GM18868 (cell line): Measurements from ENCODE around the gene FBLN2.
"Not testable (repeated sequence)": the region's sequence is repeated elsewhere in the genome, so short reads cannot be mapped to it uniquely, and the experiment has no call there.

Experiments
- ATAC-seq: cut with Tn5 transposase; IDR thresholded peaks from one replicate; pipeline ENCODE4 v1.9.1; 2021; ENCODE audit warnings: mild to moderate bottlenecking, moderate library complexity; ENCODE audit not compliant: unreplicated experiment

The FBLN2 gene

DNA sequence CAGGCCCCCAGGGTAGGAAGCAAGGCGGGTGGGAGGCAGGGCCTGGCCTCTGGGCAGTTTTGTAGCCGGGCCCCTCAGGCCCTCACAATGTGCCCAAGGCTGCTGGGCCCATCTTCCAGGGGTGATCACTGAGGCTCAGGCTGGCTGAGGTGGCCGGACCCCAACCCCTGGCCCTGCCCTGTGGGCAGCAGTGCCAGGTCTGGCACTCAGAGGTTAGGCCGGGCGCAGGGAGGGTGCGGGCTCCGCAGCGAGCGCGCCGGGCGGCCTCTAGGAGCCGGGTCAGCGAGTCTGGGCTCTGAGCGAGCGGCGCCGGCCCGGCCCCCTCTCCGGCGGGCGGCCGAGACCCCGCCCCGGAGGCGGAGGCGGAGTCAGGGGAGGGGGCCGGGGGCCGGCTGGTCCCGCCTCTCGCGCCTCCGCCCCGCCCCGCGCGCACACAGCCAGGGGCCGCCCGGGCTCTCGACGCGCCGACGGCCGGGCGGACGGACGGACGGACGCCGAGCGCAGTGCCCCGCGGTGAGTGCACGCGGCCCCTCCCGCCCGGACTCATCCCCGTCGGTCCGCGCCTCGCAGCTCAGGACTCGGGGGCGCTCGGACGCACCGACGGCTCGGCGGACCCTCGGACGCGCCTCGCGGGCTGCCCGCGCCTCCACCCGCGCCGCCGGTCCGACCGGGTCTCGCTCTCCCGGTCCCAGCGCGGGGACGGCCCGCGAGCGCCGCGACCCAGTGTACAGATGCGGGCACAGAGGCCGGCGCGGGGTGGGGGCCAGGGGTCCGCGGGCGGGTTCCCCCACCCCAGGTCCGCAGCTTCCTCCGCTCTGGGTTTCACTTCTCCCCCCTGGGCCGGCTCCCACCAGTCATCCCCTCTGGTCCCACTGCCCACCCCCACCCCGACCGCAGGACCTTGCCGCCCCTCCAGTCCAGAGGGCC, at the start of gene FBLN2:
FBLN2 (plus strand) TSS at position 430 of the 927 bp plus-strand sequence. CDS start 21,231 bp downstream, outside the sequence.
- no peak for ATAC-seq

DNA sequence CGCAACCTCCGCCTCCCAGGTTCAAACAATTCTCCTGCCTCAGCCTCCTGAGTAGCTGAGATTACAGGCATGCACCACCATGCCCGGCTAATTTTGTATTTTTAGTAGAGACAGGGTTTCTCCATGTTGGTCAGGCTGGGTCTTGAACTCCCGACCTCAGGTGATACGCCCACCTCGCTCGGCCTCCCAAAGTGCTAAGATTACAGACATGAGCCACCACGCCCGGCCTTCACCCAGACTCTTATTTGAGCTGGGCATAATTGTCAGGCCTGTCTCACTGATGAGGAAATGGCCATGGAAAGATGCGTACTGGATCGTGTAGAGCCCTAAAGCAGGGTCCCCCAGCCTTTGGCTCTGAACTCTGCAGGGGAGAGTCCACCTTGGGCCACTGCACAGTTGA, 49.7 kb upstream of the FBLN2 start:
- ATAC-seq, result not testable (repeated sequence)

DNA sequence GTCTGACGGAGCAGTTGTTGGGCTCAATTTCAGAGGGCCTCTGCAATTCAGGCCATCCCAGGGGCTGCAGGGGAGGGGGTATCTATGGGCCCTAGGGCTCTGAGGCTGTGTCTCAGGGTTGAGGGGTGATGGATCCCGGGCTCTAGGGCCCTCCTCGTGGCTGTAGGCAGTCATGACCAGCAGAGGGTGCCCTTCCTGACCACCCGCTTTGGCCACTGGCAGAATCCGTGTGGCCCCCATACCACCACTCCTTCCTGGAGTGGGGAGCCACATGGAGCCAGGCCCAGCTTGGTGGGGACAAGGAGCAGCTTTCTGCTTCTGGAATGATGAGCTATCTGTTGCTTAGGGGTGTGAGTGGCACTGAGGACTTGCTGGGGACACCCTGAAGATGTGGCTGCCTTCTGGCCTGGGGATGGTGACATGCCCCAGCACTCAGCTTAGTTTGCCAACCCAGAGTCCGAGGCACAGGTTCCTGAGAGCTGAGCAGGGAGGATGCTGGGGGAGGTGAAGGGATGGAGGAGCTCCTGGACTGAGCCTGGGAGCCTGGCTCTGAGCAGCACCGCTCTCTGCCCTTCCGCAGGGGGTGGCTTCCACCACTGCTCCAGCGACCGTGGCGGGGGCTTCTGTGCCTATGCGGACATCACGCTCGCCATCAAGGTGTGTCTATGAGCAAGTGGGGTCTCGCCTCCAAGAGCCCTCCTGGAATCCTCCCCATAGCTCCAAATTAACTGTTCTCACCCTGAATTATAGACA, 48.6 kb upstream of the FBLN2 start:
- peak; percentile 29 for ATAC-seq

DNA sequence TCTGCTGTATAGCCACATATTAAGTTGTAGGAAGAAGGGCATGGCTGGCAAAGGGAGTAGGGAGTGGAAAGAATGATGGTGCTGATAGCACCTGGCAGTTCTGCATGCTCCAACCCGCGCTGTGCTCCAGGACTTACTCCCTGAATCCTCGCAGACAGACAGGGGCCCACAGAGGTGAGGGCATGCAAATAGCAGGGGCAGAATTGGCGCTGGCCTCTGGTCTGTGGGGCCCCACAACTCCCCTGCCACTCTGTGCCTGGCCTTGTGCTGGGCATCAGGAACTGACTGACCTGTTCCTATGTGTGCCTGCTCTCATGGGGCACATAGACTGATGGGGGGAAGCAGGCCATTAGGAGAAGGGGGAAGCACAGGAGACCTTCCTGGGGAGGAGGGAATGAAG, 47.9 kb upstream of the FBLN2 start:
- ATAC-seq, result no peak

DNA sequence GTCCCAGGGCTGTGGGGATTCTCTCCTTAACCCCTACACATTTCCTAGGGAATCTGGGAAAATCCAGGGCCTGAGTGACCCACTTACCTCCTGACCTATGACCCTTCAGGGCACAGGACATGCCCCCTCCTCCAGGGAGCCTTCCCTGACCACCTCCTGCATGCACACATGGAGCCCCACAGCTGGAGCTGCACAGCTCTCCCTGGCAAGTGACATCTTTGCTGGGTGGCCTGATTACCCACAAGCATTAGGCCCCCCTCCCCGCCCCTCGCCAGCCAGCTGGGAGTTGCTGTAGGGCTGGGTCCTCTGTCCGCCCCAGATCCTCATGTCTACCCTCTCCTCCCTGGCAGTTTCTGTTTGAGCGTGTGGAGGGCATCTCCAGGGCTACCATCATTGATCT, 47.4 kb upstream of the FBLN2 start:
- no peak for ATAC-seq

DNA sequence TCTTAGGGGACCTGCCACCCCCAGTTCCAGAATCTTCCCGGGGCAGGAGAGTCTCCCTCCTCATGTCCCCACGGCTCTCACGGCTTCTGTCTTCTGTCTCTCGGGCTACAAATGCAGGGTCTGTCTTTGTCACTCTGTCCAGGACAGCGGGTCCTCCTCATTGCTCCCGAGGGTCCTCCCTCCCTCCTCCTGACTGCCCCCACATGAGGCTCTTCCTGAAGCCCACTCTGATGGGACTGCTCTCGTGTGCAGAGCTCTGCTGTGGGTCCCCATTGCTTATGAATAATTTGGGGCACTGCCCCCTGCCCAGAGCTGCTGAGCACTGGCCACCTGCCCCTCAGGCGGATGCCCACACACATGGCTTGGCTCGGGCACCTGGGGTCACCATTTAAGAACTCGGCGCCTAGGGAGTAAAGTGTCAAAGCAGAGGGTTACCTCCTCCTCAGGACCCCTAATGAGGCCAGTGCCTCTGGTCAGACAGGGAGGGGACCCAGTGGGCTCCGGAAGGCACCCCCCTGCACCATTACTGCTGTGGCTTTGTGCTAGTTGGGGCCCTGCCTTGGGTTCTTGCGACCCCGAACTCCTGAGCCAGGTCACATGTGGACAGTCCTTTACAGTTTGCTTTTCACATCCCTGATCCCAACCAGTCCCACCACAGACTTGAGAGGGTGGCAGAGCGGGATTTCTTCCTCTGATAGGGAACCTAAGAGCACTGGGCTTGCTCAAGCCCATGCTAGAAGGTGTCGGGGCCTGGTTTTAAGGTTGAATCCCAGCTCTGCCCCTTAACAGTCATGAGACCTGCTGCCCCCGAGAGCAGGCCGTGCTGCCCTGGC, 46.8 kb upstream of the FBLN2 start:
- ATAC-seq, result no peak

DNA sequence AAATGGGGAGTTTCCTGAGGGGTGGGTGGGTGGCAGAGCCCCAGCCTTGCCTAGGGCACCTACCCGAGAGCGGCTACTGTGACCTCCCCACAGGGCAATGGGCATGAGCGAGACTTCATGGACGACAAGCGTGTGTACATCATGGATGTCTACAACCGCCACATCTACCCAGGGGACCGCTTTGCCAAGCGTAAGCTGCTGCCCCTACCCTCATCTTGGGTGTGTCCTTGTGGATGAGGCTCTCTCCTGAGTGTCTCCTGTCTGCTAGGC, 46.2 kb upstream of the FBLN2 start:
- ATAC-seq, result no peak

DNA sequence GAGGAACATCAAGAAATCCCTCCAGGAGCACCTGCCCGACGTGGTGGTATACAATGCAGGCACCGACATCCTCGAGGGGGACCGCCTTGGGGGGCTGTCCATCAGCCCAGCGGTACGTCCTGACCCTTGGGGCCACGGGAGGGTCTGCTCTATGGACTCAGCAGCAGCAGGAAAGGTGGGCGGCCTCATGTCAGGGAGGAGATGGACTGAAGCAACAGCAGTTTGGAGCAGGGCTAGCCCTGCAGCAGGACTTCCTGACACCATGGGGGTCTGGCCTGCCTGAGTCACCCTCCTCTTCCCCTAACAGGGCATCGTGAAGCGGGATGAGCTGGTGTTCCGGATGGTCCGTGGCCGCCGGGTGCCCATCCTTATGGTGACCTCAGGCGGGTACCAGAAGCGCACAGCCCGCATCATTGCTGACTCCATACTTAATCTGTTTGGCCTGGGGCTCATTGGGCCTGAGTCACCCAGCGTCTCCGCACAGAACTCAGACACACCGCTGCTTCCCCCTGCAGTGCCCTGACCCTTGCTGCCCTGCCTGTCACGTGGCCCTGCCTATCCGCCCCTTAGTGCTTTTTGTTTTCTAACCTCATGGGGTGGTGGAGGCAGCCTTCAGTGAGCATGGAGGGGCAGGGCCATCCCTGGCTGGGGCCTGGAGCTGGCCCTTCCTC, 44.6 kb upstream of the FBLN2 start:
- ATAC-seq, result no peak

DNA sequence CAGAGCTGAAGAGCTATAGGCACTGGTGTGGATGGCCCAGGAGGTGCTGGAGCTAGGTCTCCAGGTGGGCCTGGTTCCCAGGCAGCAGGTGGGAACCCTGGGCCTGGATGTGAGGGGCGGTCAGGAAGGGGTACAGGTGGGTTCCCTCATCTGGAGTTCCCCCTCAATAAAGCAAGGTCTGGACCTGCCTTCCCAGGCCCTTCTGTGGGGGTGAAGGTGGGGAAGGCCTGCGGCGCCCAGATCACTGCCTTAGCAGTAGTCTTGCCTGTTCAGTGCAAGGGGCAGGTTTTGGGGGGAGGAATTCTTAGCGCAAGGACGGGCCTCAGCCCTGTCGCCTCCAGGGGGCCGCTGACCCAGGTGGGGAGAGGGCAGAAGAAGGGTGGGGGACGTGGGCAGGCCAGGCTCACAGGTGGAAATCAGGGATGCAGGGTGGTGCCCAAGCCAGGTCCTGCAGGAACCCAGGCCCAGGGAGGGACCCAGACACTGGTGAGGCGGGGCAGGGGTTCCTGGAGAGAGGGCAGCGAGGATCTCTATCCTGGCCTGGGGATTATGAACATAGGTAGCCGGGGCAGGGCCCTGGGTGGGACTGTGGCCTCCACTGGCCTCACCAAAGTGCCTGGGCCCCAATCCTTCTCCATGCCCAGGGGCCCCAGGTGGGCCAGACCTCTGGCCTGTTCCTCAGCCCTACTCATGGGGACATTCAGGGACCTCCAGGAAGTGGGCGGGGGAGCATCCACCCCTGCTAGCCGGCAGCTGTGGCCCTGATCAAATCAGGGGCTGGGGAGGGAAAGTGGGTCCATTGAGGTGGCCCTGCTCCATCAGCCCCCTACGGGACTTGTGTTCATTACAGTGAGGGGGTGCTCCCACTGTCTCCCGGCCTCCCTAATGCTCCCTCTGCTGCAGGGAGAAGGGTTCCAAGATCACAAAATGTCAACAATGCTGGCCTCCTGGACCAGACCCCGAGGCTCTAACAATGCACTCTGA, 43.5 kb upstream of the FBLN2 start:
- ATAC-seq, result no peak

DNA sequence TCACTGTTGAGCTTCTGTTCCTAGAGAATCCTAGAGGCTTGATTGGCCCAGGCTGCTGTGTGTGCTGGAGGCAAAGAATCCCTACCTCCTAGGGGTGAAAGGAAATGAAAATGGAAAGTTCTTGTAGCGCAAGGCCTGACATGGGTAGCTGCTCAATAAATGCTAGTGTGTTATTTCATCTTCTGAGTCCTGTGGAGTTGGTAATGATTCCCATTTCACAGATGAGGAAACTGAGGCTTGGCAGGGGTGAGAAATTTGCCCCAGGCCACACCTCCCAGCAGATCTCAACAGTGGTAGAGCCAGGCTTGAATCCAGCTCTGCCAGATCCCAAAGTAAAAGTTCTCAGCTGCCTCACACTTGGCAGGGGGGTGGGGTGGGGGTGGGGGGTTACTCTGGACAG, 42.7 kb upstream of the FBLN2 start:
- ATAC-seq, result no peak

DNA sequence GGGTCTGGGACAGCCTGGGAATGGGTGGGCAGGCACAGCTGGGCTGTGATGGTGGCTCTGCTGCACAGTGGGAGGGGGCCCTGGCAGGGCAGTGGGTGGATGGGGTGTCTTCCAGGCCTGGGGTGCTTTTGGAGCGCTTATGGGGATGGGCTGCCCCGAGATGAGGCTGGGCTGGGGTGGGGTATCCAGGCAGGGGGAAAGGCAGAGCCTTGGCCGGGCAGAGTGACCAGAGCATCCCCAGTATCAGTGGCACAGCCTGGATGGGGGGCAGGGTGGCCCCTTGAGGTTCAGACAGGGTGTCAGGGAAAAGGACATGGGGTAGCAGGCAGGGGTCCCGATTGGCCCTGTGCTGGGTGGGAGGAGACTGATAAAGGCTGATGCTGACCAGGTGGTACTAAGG, 42.2 kb upstream of the FBLN2 start:
- ATAC-seq, result no peak

DNA sequence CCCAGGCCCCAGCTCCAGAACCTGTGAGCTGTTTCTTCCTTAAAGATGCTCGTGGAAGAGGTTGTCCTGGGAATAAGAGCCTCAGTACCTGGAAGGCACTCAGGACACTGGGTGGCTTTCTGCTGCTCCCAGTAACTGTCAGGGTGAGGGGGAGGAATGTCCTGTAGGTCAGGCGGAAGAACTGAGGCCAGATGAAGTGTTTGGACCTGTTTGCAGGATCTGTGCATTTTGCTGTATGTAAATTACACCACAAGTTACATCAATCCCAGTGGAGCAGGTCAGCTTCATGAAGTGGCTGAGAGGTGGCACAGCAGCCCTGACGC, 41.7 kb upstream of the FBLN2 start:
- ATAC-seq, result no peak

DNA sequence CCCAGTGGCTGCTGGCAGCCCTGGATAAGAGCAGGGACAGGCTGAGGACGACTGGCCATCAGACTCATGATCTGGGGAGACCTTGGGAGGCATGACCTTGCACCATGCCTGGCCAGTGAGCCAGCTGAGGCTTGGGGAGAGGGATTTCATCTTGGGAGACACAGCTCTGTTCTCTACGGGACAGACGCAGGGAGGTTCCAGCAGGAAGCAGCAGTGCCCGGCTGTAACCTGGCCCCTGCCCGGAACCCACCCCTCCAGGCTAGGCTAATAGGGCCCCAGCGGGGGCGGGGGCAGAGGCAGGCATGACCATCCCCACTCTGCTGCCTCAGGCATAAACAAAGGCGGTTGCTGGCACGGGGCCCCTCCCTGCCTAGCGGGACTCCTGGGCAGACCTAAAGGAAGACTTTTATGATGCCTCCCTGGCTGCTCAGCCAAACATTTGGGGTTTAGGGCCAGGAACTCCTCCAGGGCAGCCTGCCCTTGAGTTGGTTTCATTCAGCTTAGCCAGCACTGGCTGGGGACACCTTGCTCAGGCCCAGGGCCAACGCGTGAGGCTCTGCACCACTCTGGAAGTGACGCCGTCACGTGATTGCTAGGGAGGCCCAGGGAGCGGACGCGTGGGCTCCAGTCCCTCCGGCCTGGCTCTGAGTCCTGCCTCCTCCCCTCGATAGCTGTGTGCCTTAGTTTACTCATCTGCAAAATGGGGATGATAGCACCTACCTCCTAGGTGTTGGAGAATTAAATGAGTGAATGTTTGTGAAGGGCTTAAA, 41.2 kb upstream of the FBLN2 start:
- ATAC-seq, result no peak

DNA sequence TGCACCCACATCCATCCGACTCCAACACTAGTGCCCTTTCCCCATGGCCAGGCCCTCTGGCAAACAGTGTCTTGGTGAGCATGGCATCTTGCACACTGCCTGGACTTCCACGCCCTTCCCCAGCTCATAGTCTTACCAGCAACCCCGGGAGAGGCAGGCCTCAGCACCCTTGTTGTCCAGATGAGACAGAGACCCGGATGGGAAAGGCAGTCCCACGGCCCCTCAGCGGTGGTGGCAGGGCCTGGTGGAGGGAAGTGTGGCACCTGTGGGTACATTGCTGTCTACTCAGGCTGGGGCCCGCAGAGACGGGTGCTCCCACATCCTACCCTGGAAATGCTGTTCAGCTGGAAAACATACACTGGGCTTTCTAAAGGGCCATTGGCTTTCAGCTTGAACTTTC, 40.4 kb upstream of the FBLN2 start:
- no peak for ATAC-seq

DNA sequence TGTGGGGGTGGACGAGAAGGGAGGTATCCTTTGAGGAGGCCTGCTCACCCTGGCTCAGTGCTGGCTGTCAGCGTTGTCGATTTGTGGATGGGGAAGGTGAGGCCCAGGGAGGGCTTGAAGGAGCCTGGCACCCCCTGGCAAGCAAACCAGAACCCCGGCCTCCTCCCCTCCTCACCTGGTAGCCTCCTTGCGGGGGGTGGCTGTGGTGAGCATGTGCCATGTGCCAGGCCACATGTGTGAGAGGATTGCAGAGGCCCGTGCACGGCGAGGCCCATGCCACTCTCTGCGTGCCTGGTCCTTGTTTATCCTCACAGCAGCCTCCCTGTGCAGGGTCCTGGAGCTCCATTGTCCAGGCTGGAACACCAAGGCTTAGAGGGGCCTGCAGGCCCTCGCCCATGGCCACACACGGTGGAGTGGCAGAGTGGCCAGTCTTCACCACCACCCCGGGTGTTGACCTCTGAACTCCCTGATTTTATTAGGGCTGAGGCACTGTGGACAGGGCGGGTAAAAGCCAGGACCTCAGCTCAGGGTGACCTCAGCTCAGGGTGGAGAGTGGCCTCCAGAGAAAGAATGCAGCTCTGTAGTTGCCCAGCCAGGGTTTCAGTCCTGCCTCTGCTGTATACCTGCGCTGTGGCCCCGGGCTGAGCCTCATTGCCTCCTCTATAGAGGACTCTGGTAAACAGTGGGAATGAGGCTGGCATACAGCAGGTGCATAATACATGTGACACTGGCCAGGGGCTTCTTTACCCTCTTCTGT, 39.7 kb upstream of the FBLN2 start:
- no peak for ATAC-seq

DNA sequence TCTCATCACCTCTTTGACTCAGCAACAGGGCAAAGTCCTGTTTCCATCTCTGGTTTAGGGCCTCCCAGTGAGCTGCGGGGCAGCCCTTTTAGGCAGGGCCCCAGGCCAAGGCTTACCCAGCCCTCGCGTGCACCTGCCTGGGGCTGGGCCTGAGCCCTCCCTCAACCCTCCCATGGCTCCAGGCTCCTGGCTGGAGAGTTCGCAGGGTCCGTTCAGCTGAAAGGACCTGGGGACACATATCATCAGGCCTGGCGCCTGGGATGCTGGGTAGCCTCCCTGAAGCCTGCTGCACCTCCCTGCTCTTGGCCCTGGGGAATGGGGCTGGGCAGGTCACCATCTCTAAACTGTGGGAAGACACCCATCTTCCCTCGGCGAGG, 39.1 kb upstream of the FBLN2 start:
- no peak for ATAC-seq

DNA sequence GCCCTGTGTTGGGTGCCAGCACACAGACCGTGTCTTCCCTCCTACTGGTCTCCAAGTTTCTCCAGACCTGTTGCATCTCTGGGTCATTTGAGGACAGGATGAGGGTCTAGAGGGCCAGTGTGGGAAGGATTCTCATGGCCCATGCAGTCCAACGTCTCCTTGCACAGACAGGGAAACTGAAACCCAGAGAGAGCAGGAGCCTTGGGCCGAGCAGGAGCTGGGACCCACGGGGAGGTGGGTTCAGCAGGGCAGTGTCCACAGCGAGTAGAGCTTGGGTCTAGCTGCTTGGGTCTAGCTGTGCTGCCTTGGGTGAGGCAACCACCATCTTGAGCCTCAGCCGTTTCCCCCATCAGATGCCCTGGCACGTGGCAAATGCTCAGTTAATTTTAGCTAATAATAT, 36.5 kb upstream of the FBLN2 start:
- ATAC-seq, result no peak

DNA sequence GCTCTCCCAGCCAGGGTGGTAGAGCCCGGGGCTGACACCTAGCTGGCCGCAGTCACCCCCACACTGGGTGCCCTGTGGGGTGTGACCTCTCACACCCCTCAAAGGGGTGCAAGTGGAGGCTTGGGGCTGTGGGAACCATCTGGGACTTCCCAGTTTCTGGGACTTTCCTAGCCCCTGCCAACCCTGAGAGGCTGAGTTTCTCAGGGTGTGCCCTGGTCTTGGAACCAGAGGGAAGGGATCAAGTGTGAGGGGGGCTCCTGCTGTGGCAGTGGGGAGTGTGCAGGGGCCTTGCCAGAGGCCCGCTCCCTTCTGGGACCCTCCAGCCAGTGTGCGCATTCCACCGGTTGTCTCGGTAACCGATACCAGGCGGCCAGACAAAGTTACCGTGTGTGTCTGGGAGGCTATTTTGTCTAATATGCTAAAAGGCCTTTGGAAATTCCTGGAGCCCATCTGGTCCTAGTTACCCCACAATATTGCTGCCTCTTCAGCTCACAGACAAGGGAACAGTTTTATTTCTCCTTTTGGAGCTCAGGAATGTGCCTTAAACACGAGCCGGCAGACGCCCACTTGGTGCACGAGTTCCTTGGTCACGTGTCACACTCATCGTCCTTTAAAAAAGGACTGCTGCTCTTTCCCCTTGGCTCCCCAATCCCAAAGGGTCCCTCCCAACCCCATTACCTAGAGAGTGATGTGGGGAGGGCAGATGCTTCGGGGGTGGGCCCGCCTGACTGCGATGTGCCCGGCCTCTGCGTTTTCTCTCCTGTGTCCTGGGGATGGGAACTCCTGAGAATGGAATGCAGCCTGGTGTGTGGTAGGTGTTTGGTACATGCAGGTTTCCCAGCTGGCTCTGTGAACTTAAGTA, 35.6 kb upstream of the FBLN2 start:
- no peak for ATAC-seq
